GM19468 (cell line): Measurements from ENCODE around the gene ST6GALNAC5.

ENCODE experiments used
- ATAC-seq: cut with Tn5 transposase; IDR thresholded peaks from one replicate; pipeline ENCODE4 v1.9.1; 2021; ENCODE audit warnings: mild to moderate bottlenecking, moderate library complexity, moderate number of reproducible peaks; ENCODE audit not compliant: unreplicated experiment; ENCODE audit errors: extremely low read depth

ST6GALNAC5 gene

DNA sequence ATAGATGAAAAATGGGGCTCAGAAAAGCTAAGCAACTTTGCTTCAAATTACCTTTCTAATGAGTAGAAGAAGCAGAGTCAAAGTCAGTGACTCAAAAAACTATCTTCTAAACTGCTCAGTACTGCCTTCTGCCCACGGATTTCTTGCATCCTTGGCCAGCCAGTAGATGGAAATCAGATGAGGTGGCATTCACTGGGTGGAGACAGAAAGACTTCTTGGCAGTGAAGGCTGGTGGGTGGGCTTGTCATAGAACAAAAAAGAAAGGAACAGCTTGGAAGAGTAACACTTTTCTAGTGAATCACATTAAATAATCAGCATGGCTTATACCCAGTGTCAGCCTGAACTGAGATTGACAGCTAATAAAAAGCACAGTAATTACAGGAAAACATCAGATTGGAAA is 170.7 kb downstream of the ST6GALNAC5 start:
- no peak for ATAC-seq

DNA sequence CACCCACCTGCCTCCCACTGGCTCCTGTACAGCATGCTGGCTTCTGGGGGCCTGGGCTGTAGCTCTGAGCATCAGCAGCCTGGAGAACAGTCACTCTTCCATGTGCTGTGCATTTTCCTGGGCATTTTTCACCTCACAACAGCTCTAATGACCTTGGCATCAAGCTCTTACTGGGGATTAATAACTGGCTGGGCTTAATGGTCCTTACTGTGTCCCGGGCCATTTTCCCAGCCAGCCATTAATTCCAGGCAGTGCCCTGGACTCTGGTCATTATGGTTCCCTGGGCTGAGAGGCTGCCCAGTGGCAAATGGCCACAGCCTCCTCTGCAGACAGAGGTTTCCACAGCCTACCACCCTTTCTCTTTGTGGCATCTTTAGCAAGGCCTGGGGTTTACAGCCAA is 171.8 kb downstream of the ST6GALNAC5 start:
- ATAC-seq: no peak

DNA sequence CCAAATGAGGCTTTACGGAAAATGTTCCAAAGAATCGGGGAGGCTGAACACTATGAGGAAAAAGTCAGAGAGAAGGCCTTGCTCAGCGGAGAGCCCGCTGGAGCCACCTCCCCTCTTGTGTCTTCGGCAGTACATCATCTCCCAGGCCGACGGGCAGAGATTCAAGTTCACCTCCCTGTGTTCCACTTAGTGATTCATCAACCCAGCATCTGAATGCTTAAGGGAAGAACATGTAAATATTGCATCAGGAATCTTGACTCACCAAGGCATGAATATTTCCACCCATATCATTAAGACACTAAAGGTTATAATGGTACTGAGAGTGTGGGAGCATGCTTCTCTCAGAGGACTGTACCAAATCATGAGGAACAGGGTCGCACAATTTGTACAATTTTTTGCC is 172.5 kb downstream of the ST6GALNAC5 start:
- ATAC-seq: no peak

DNA sequence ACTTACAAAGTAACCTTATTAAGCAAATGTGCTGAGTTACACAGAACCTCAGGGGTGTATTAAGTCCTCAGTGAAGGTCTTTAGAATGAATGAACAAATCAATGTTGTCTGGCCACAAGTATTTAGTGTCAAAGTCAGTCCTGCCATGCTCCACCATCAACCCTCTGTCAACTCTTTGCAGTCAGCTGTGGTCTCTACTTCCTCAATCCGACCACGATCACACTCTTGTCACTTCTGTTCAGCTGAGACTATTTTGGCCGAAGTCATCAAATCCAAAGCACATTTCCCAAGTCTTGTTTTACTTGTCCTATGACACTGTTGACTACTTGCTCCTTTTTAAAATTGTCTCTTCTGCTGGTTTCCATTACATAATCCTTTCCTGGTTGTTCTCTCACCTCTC is 173.5 kb downstream of the ST6GALNAC5 start:
- no peak for ATAC-seq

DNA sequence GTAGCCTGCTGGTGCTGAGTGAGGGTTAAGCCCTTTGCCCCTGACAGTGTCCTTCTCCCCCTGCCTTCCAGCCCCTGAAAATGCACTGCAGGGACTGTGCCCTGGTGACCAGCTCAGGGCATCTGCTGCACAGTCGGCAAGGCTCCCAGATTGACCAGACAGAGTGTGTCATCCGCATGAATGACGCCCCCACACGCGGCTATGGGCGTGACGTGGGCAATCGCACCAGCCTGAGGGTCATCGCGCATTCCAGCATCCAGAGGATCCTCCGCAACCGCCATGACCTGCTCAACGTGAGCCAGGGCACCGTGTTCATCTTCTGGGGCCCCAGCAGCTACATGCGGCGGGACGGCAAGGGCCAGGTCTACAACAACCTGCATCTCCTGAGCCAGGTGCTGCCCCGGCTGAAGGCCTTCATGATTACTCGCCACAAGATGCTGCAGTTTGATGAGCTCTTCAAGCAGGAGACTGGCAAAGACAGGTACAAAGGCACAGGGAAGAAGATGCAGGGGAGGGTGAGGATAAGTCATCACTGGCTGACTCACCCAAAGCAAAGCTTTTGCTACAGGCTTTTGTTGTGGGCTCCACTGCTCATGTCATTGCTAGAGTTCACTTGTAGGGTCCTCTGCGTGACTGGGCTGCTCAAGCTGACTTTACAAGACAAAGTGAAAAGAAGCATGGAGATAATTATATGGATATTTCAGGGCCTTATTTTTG is 177.0 kb downstream of the ST6GALNAC5 start:
- no peak for ATAC-seq

DNA sequence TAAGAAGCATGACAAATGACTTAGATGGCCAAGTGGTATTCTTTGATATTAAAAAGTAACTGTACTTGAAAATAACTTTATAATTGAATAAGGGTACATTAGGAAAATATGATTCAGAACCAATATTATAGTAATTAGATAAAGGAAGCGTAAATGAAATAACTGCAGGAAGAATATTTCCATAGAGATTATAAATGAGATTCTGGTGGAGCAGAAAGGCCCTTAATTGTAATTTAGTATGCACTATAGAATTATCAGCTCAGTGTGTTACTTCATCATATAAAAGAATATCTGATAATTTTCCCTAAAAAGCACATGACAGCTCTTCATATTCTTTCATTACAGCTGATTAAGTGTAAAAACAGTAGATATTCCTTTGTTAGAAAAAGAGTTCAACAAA is 180.3 kb downstream of the ST6GALNAC5 start:
- ATAC-seq: no peak

DNA sequence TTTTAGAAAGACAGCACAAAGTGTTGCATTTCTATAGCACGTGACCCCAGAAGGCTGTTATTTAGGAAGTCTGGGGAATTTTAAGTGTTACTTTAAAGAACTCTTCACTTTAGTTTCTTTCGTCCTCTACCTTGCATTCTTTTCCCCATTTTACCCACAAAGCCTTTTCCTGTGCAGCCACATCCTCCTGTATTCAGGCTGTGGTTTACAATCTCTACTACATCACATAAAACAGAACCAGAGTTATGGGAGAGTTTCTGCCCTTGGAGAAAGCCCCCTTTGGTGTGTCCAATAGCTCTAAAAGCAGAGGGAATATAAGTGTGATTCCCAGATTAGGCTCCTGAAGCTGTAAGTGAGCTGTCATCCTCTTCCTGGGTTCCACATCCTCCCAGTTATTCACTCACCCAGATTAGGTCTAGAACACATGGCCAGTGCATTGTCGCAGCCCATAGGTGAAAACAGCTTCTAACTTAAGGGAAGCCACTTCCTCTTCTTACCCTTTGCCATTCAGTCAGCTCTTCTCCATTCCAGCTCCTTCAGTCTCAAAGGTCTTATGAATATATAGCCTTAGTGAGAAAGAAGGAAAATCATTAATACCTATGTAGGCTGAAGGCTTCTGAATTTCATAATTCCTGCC is 180.8 kb downstream of the ST6GALNAC5 start:
- ATAC-seq: no peak

DNA sequence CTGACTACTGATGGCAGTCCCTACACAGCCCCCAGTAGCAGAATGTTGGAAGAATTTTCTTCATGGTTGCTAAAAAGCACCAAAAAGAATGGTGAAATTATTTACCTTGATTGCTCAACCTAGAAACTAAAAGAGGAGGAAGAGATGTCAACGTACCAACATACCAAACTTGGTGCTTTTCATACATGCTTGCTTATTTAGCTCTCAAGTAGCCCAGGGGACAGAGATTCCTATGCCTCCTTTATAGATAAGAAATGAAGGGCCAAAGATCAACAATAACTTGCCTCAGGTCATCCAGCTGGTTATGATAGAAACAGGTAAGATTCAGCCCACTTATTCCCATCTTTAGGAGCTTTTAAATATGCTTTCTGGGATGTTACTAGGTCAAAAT is 181.3 kb downstream of the ST6GALNAC5 start:
- no peak for ATAC-seq

DNA sequence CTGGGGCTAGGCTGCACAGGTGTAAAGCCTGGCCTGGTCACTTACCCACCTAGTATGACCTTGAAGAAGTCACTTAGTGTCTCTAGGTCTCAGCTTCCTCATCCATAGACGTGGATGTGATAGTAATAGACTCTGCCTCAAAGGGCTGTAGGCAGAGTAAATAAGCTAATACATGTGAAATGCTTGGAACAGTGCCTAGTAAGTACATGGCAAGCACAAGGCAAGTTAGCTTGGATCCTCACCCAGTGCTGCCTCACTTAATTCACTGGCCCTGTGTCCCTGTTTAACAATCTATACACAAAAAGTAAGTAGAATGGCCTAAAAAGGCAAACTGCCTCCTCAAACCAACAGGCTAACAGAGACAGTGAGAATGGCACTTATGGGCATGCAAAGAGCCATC is 184.1 kb downstream of the ST6GALNAC5 start:
- ATAC-seq: no peak

DNA sequence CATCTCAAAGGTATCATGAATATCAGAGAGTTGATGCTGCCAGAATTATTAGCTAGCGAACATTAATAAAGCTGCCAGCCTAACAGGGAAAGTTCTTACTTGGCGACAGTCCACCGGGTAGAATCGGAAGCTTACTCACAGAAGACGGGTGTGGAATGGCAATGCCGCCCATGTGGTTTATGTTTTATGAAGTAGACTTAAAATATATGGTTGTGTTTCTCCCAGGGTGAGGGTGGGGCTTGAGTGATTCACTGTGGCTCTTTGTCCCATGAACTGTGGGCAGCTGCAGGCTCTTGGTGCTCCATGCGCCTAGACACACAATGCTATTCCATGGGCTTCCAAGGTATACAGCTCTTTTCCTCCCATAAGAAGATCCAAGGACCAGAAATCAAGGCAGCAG is 189.2 kb downstream of the ST6GALNAC5 start:
- ATAC-seq: no peak

DNA sequence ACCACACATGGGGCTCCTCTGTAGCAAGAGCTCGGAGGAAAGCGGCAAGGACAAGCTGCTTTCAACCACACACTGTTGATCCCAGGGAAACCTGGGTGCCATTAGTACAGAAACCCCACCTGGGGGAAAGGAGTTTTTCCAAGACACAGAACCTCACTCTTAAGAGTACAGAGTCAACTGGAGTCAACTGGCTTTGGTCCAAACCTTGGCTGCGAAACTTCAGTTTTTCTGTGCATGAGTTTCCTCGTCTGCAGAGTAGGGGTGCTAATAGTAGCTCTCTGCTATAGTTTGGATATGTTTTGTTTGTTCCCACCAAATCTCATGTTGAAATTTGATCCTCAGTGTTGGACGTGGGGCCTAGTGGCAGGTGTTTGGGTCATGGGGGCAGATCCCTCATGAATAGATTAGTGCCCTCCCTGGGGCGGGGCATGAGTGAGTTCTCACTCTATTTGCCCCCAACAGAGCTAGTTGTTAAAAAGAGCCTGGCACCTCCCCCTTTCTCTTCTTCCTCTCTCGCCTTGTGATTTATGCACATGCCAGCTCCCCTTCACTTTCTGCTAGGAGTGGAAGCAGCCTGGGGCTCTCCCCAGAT is 190.8 kb downstream of the ST6GALNAC5 start:
- no peak for ATAC-seq

DNA sequence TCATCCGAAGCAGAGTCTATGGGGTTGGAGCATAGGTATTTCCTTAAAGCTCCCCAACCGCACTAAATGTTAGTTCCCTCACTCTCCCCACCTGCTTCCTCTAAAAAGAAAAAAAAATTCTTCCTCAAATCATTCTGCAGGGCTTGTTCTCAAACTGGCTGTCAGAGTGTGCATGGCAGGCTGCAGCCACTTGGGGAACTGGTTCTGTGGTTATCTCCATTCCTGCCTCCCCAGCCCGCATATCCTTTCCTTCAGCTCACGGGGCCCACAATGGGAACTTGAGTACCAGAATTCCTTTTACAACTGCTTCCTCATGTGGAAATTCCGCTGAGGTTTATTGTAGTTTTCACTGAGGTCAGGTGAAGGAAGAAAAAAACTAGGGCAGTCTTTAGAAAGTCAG is 192.7 kb downstream of the ST6GALNAC5 start:
- no peak for ATAC-seq

DNA sequence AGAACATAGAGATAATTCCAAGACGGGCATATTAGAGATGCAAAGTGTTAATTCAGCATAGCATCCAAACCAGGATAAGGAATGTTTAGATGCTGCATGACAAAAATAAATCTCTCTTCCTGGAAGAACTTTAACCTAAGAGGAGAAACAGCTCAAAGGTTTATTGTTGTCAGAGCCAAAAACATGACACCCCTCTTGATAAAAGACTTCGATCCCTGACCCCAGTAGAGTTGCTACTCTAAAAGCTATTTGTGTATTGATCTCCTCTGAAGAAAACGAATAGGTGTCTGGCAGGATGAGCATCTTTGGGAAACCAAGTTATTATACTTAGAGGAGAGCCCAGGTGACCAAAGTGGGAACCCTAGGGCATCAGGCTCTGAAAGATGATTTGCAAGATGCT is 193.9 kb downstream of the ST6GALNAC5 start:
- no peak for ATAC-seq

DNA sequence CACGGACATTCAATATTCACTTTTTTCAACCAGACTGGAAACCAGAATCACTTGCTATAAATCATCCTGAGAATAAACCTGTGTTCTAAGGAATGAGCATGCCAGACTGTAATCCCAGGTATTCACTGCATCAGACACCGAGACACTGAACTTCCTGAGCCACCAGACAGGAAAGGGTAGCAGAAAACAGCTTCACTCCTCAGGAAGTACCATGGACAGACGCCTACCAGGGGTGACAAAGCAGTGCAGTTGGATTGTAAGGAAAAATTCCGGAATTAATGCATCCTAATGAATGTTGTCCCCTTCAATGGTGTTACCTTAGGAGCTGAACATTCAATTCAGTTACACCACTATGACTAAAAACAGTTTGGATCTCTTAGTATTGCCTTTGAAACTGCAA is 195.8 kb downstream of the ST6GALNAC5 start:
- no peak for ATAC-seq

DNA sequence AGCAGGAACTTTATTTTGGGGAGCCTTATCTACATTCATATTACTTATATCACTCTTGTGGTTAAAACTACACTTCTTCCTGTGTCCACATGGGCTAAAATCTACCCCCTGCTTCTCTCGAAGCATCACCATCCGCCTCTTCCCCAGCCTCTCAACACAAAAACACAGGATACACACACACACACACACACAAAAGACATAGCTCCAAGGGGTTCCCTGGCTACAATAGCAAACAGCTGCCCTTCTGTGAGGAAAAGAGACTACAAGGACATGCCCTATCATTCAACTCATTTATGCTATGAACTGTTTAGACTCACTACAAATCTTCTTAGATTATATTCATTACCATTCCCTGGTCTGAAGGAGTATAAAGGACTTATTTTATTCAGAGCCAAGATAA is 197.0 kb downstream of the ST6GALNAC5 start:
- ATAC-seq: no peak

DNA sequence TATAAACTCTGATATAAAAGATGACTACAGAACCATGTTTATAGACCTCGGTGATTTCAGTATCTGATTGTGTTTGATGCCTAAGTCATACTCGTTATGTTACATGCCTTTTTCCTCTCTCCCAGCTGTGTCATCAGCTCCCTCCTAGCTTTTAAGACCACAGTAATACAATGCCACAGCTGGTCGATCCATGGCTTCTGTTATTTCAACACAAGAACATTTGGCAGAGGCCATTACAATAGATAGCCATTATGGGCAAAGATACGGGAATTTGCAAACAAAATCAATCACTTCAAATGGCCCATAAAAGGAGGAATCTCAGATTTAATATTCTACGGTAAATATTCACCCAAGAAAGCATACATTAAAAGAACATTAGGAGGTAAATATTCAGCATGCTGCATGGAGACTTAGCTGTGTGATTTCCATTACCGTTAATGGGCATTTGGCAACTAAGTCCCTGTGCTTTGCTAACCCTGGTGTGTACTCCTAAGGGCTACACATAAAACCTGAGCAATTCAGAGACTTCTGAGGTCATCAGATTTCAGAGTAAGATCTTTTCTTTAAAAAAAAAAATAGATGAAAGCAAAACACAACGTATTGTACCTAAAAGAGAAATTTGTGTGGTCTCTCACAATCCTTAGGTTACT is 198.5 kb downstream of the ST6GALNAC5 start:
- no peak for ATAC-seq

DNA sequence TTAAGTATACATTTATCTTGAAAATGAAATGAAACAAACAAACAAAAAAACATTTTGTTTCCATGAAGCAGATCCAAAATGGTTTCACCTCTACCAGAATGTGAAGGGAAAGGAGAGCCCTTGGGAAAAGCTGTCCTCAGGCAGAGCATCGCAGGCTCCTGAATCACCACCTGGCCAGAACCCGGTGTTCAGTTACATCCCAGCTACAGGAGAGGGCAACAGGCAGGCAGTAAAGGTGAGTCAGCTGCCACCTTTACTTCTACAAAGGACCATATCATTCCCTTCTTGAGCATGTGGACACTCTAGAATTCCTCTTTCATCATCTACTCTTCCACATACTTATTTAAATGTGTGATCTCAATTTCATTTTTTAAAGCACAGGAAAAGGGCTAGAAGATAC is 200.7 kb downstream of the ST6GALNAC5 start:
- no peak for ATAC-seq

DNA sequence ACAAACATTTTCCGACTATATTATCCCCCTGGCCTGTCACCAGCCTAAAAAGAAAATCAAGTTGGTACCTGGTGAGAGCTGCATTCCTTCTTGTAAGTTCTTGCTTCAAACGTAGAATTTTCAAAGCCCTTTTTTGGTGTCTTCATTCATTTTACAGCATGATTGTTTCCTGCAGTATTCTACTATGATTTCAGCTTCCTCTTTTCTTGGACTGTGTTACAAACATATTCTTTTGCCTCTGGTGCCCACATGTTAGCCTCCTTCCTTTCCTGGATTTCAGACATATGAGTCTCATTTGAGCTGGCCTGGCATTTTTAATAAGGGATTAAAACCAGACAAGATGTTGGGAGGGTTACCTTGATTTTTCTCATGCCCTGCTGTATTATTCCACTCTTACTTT is 209.5 kb downstream of the ST6GALNAC5 start:
- no peak for ATAC-seq

DNA sequence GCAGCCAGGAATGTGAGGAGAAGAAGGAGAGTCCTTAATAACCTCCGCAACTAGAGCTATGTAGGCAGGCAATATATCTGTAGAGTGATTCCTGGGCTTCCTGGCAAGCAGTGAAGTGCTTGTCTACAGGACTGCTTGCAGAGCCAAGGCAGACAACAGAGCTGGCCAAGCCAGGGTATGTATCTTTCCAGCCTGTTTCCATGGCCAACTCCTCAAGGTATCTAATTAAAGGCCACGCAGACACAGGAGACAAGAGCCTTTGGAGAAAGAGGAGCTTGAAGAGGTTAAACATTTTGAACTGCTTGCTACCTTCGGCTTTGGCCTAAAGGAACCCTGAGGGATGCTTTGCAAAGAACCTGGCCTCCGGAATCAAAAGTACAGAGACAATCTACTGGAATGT is 214.6 kb downstream of the ST6GALNAC5 start:
- no peak for ATAC-seq

DNA sequence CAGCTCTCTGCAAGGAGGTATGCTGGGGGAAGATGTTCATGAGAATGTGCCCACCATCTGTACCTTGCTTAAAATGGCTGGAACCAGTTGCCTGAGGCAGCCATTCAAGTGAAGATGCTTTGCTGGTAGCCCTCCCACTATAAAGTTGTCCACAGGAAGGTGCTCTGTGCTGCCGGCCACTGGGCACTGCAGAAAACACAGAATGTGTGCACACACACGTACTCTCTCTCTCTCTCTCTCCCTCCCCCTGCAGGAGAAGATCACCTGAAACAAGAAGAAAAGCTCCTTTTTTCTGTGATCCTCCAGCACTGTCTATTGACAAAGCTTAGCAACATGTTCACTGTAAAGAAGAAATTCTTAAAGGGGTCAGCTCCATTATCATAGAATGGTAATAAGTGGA is 217.2 kb downstream of the ST6GALNAC5 start:
- ATAC-seq: no peak

DNA sequence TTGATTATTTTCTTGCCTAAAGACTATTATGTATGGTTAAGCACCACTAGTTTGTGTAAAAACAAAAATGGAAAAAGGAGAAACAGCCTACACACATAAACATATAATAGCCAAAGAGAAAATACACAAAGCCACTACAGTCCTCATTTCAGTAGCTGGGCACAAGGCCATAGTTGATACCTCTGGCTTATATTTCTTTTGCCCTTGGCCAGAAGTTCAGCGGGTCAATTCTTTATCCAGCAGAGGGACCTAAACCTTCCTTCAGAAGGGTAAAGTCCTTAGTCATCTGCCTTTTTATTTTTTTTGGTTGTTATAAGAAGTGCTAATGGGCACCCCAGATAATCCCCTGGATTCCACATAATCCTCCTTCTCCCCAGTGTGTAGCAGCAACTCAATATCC is 217.8 kb downstream of the ST6GALNAC5 start:
- no peak for ATAC-seq
